BJ (cell line): ENCODE results near the gene PDCL2. TPM values are rescaled to one million over a fixed set of nuclear protein-coding genes. Genes with fewer than 3 reads are reported as not detected.

Experiments used
- CTCF ChIA-PET: fragments of 350-600 bp; formaldehyde crosslinking; extraction: SDS; loops from one replicate; lab custom pipeline; 2021; ENCODE audit warnings: antibody characterized with exemption, inconsistent platforms; lab: Yijun Ruan, JAX
- POLR2A ChIA-PET: fragments of 300-600 bp; sonication (Branson Sonifier 250); formaldehyde crosslinking; extraction: SDS; loops from one replicate; lab custom pipeline; 2021; ENCODE audit warnings: antibody characterized with exemption; lab: Charles Lee
- DNase-seq: peaks from one replicate; pipeline ENCODE4 v3.0.0-alpha.2; 2011; ENCODE audit warnings: low read depth
- H3K27me3 ChIP-seq: 2 replicates; pipeline ENCODE4 v1.6.0; 2011; ENCODE audit warnings: low read length; ENCODE audit not compliant: control insufficient read depth, insufficient read depth
- H3K36me3 ChIP-seq: 2 replicates; pipeline ENCODE4 v1.5.1; 2011; ENCODE audit warnings: low read length; ENCODE audit not compliant: control insufficient read depth, insufficient read depth
- H3K4me3 ChIP-seq: 2 replicates; pipeline ENCODE4 v1.5.1; 2011; ENCODE audit warnings: low read depth, mild to moderate bottlenecking, control low read depth, low read length
- CTCF ChIP-seq: IDR thresholded peaks from 2 replicates; pipeline ENCODE4 v1.5.1; 2011; ENCODE audit warnings: low read depth, mild to moderate bottlenecking, control low read depth, inconsistent platforms, low read length, moderate library complexity; ENCODE audit not compliant: insufficient read depth
- polyA plus RNA-seq: library from polyadenylated mRNA; depleted of rRNA; stranded (reverse); fragments of >200 nt; gene quantifications from 2 replicates; pipeline ENCODE4 v1.2.3, GENCODE V29; 2011

PDCL2 gene
- polyA plus RNA-seq, 1 experiment, result not detected

GRCh38 chr4:55617587-55618197 is 25.6 kb upstream of the PDCL2 start:
- no peak for DNase-seq
- no peak overlapping the region for H3K4me3 ChIP-seq
- CTCF ChIA-PET, result no interaction called here
- POLR2A ChIA-PET, result no interaction called here
- H3K36me3 ChIP-seq, result no peaks in the 10 kb centered on the region
- TF ChIP-seq CTCF, result no peak
- no peaks in the 10 kb centered on the region for H3K27me3 ChIP-seq

- TF ChIP-seq CTCF, result no peak
- POLR2A ChIA-PET, result no interaction called here
- no peak overlapping the region for H3K4me3 ChIP-seq
Measured at GRCh38 chr4:55615008-55615407, 23.0 kb upstream of the PDCL2 start.

GRCh38 chr4:55613621-55614020 is 21.6 kb upstream of the PDCL2 start:
- POLR2A ChIA-PET, result no interaction called here
- CTCF ChIA-PET, result interaction anchor here (0.8 to 1.3 kb wide), 2 partner anchors 13 to 25 kb away, joined by 3 read pairs; no protein-coding TSS in a partner anchor
- TF ChIP-seq CTCF, result no peak
- no peak overlapping the region for H3K4me3 ChIP-seq
- no peaks in the 10 kb centered on the region for H3K36me3 ChIP-seq
- no peaks in the 10 kb centered on the region for H3K27me3 ChIP-seq
- DNase-seq, result no peak

More at GRCh38 chr4:55615008-55615407, 23.0 kb upstream of the PDCL2 start:
- Histone ChIP-seq H3K36me3 (no peaks in the 10 kb centered on the region), H3K27me3 (no peaks in the 10 kb centered on the region)
- DNase-seq, result no peak
- CTCF ChIA-PET, result no interaction called here

- no peak for DNase-seq
- Histone ChIP-seq H3K4me3 (no peak overlapping the region), H3K36me3 (no peaks in the 10 kb centered on the region), H3K27me3 (no peaks in the 10 kb centered on the region)
- no peak for TF ChIP-seq CTCF
- ChIA-PET CTCF (no interaction called here), POLR2A (no interaction called here)
Measured at GRCh38 chr4:55612341-55612740, 20.3 kb upstream of the PDCL2 start.

- DNase-seq, result no peak
- no peak overlapping the region for H3K4me3 ChIP-seq
- CTCF ChIA-PET, result no interaction called here
- no peaks in the 10 kb centered on the region for H3K36me3 ChIP-seq
- no peak for TF ChIP-seq CTCF
- no peaks in the 10 kb centered on the region for H3K27me3 ChIP-seq
- POLR2A ChIA-PET, result no interaction called here
Measured at GRCh38 chr4:55611358-55612059, 19.5 kb upstream of the PDCL2 start.
